GM12878 (cell line): ENCODE data around the gene TLE3. TPM values are rescaled to one million over a fixed set of nuclear protein-coding genes. Genes with fewer than 3 reads are reported as not detected.

Source experiments
- ATAC-seq: fragments of 200-7000 bp; cut with Tn5 transposase; 3 replicates; pipeline ENCODE4 v1.9.1; 2020; ENCODE audit warnings: mild to moderate bottlenecking, moderate library complexity
- BruUV-seq: library from RNA; stranded (reverse); fragments of 400-500 nt; replicated peaks from 2 replicates; lab custom pipeline; 2021; lab: Mats Ljungman, UMichigan
- CTCF ChIA-PET: fragments of 300-600 bp; sonication (Branson Sonifier 250); formaldehyde crosslinking; extraction: SDS; loops from one replicate; lab custom pipeline; 2021; ENCODE audit warnings: inconsistent platforms; lab: Yijun Ruan, JAX
- POLR2A ChIA-PET: fragments of 350-600 bp; formaldehyde crosslinking; extraction: SDS; loops from one replicate; lab custom pipeline; 2021; ENCODE audit warnings: inconsistent platforms; lab: Charles Lee
- RAD21 ChIA-PET: fragments of 300-600 bp; sonication (Branson Sonifier 250); formaldehyde crosslinking; loops from one replicate; lab custom pipeline; 2023; ENCODE audit warnings: antibody characterized with exemption; ENCODE audit not compliant: unreplicated experiment; lab: Charles Lee
- SMC1A ChIA-PET: fragments of 300-600 bp; sonication (Branson Sonifier 250); formaldehyde crosslinking; loops from one replicate; lab custom pipeline; 2023; ENCODE audit not compliant: unreplicated experiment, uncharacterized antibody; lab: Charles Lee
- DNase-seq: peaks from one replicate; pipeline ENCODE4 v3.0.0-alpha.2; 2011; ENCODE audit warnings: low read depth, low spot score
- FAIRE-seq: peaks from 3 replicates; lab custom pipeline; 2011; peaks lifted over from hg19 to GRCh38; lab: Jason Lieb, UNC
- H2AFZ ChIP-seq: 2 replicates; pipeline ENCODE4 v1.6.0; 2011; ENCODE audit warnings: low read depth, low read length, control low read depth; ENCODE audit not compliant: control insufficient read depth
- H3K27ac ChIP-seq: 2 replicates; pipeline ENCODE4 v1.5.1; 2011; ENCODE audit warnings: control low read depth; ENCODE audit not compliant: control insufficient read depth, insufficient read depth
- H3K27me3 ChIP-seq, 2 experiments: replicated peaks in 1 of 2; 2 replicates each; pipeline versions ENCODE4 v1.6.0 to v1.6.1; 2011; ENCODE audit warnings: low read length in 1 of 2; ENCODE audit not compliant: control insufficient read depth in 2 of 2, insufficient read depth in 2 of 2
- H3K36me3 ChIP-seq, 2 experiments: 2 replicates each; pipeline ENCODE4 v1.5.1; 2011; ENCODE audit warnings: low read length in 1 of 2; ENCODE audit not compliant: control insufficient read depth in 2 of 2, insufficient read depth in 2 of 2
- H3K4me1 ChIP-seq: 2 replicates; pipeline ENCODE4 v1.6.1; 2011; ENCODE audit warnings: mild to moderate bottlenecking, low read length, moderate library complexity, mixed read lengths; ENCODE audit not compliant: control insufficient read depth, insufficient read depth
- H3K4me2 ChIP-seq: 2 replicates; pipeline ENCODE4 v1.6.0; 2011; ENCODE audit warnings: control low read depth; ENCODE audit not compliant: control insufficient read depth, insufficient read depth
- H3K4me3 ChIP-seq: fragments of 200-600 bp; sonication (generic); 2 replicates; pipeline ENCODE4 v1.5.1; 2016
- H3K79me2 ChIP-seq: 2 replicates; pipeline ENCODE4 v1.6.0; 2011; ENCODE audit warnings: low read length; ENCODE audit not compliant: control insufficient read depth, insufficient read depth
- H3K9ac ChIP-seq: 2 replicates; pipeline ENCODE4 v1.8.0; 2011; ENCODE audit warnings: low read length, control low read depth, mixed read lengths; ENCODE audit not compliant: control insufficient read depth, insufficient read depth
- H3K9me3 ChIP-seq: replicated peaks from 3 replicates; pipeline ENCODE4 v1.5.1; 2011; ENCODE audit warnings: mild to moderate bottlenecking, low read length; ENCODE audit not compliant: control insufficient read depth, insufficient read depth
- H4K20me1 ChIP-seq: 2 replicates; pipeline ENCODE4 v1.6.0; 2011; ENCODE audit not compliant: control insufficient read depth, insufficient read depth
- BMI1 ChIP-seq: fragments of 450-650 bp; IDR thresholded peaks from 2 replicates; pipeline ENCODE4 v1.6.1; 2016; ENCODE audit warnings: mild to moderate bottlenecking, moderate library complexity, borderline replicate concordance
- CHD4 ChIP-seq: fragments of 200-600 bp; sonication (generic); IDR thresholded peaks from 2 replicates; pipeline ENCODE4 v1.6.1; 2016; ENCODE audit warnings: mild to moderate bottlenecking
- HDGF ChIP-seq: fragments of 450-650 bp; IDR thresholded peaks from 2 replicates; pipeline ENCODE4 v1.6.1; 2016; ENCODE audit warnings: antibody characterized with exemption
- NFYA ChIP-seq: IDR thresholded peaks from 2 replicates; pipeline ENCODE4 v1.6.1; 2011; ENCODE audit warnings: low read depth, mild to moderate bottlenecking, low read length, improper control_type of control experiment, borderline replicate concordance
- TCF3 ChIP-seq: IDR thresholded peaks from 2 replicates; pipeline ENCODE4 v1.6.1; 2012; ENCODE audit warnings: low read depth, mild to moderate bottlenecking, low read length, borderline replicate concordance; ENCODE audit not compliant: insufficient read depth
- WGBS: methylation state at CpG from one replicate; pipeline ENCODE4 v1.1.6; 2016; ENCODE audit warnings: low lambda C conversion rate; ENCODE audit not compliant: insufficient replicate concordance, insufficient coverage; ENCODE audit errors: missing lambda C conversion rate; 5-methylcytosine and 5-hydroxymethylcytosine counted together
- in situ Hi-C: fragments of 300-500 bp; cut with MboI; formaldehyde crosslinking; loops from 9 replicates; pipeline ENCODE4 v1.14.3; 2018; ENCODE audit warnings: mixed read lengths
- intact Hi-C: fragments of 100-400 bp; cut with micrococcal nuclease; formaldehyde crosslinking; loops from one replicate; pipeline ENCODE4 v1.14.2; 2022; ENCODE audit not compliant: unreplicated experiment
- polyA plus RNA-seq, 11 experiments: library from polyadenylated mRNA; depleted of rRNA in 4 of 11; unstranded in 6 of 11; stranded (reverse) in 5 of 11; fragments of >200 nt; fragmentation: Nextera tagmentation in 4 of 11; fragmentation: Illumina TruSeq in 1 of 11; extraction: Ambion mirVana in 4 of 11; extraction: Trizol in 1 of 11; gene quantifications; 1 replicate in 1 of 11; 2 replicates in 10 of 11; pipeline versions ENCODE4 v1.2.1 to v1.2.3, GENCODE V29; 2011 to 2016; ENCODE audit warnings: inconsistent platforms in 2 of 11, missing spikeins in 2 of 11, low read depth in 1 of 11
- total RNA-seq, 4 experiments: library from RNA; depleted of rRNA in 3 of 4; stranded (reverse); fragments of >200 nt in 3 of 4; fragmentation: Illumina TruSeq in 1 of 4; extraction: Trizol in 1 of 4; gene quantifications; 2 replicates each; pipeline versions ENCODE4 v1.2.1 to v1.2.3, GENCODE V29; 2013 to 2021
- TF ChIP-seq, protein P1 (sequence below): fragments of 450-650 bp; conservative IDR thresholded peaks from 2 replicates; pipeline ENCODE4 v1.6.1; 2017; ENCODE audit warnings: mild to moderate bottlenecking, moderate library complexity

Gene TLE3
- total and polyA plus RNA-seq, 10 of the 15 experiments (the other 5 are each of a cell fraction or from before 2014, with no cell fraction given): 1.2 to 65.5 (median 9.7) TPM

DNA sequence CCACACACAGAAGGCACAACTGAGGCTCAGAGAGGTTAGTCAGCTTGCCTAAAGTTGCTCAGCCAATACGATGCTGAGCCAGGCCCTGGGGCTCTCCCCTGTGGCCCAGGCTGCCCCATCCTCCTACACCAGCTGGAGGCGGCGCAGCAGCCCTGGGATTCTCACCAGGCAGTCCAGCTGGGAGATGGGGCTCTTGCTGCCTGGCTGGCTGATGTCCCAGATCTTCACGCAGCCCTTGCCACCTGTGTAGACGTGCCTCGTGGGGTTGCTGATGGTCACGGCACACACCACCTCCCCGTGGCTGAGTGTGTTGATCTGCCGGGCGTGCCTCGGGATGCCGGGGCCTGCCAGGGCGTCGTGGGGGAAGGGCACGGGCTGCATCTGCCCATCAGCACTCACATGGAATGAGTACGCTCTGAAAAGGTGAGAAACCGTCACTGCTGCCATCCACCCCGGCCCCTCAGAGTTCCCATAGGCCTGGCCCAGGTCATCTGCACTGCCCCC, 42.8 kb downstream of the TLE3 start:
- ChIA-PET RAD21 (no interaction called here), POLR2A (no interaction called here), CTCF (interaction anchor here (1.2 kb wide), 1 partner anchor 13 kb away, joined by 3 read pairs; no protein-coding TSS in a partner anchor), SMC1A (no interaction called here)
- DNase-seq (no peak), FAIRE-seq (no peak), ATAC-seq (no peak)
- no peaks in the 10 kb centered on the region for H4K20me1 ChIP-seq
- in situ Hi-C loops: no loop called here
- no peak overlapping the region for H3K9ac ChIP-seq
- H3K79me2 ChIP-seq: no peaks in the 10 kb centered on the region
- no TSS peak for BruUV-seq
- H3K27ac ChIP-seq: no peak overlapping the region
- no peak overlapping the region for H2AFZ ChIP-seq
- H3K4me1 ChIP-seq: no peaks in the 10 kb centered on the region
- intact Hi-C loops: no loop called here
- no peaks in the 10 kb centered on the region for H3K9me3 ChIP-seq
- H3K4me2 ChIP-seq: no peak overlapping the region
- no peaks in the 10 kb centered on the region for H3K27me3 ChIP-seq
- no peak overlapping the region for H3K4me3 ChIP-seq
- H3K36me3 ChIP-seq: peaks cover 42 to 60% of the 10 kb centered on the region in 2 experiments
- 92% methylated on average over 18 of the region's 18 CpGs for WGBS
- TF ChIP-seq TCF3 (no peak), CHD4 (no peak), NFYA (no peak), BMI1 (no peak), HDGF (no peak)
- TF ChIP-seq, protein P1, sequence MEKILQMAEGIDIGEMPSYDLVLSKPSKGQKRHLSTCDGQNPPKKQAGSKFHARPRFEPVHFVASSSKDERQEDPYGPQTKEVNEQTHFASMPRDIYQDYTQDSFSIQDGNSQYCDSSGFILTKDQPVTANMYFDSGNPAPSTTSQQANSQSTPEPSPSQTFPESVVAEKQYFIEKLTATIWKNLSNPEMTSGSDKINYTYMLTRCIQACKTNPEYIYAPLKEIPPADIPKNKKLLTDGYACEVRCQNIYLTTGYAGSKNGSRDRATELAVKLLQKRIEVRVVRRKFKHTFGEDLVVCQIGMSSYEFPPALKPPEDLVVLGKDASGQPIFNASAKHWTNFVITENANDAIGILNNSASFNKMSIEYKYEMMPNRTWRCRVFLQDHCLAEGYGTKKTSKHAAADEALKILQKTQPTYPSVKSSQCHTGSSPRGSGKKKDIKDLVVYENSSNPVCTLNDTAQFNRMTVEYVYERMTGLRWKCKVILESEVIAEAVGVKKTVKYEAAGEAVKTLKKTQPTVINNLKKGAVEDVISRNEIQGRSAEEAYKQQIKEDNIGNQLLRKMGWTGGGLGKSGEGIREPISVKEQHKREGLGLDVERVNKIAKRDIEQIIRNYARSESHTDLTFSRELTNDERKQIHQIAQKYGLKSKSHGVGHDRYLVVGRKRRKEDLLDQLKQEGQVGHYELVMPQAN: no peak
